ENCODE data around the gene WIPI1.
"Not testable (repeated sequence)": the region's sequence is repeated elsewhere in the genome, so short reads cannot be mapped to it uniquely, and the experiment has no call there.

The WIPI1 gene

GRCh38 chr17:68383443-68384321 lies 73.6 kb downstream of the WIPI1 start:
- DNase-seq (ENCODE audit: low spot score) = peak; percentile 36

- no peak for DNase-seq (ENCODE audit: low spot score)
These were observed 74.2 kb downstream of the WIPI1 start for GRCh38 chr17:68383120-68383442.

- no peak for DNase-seq (ENCODE audit: low spot score)
These were observed 74.7 kb downstream of the WIPI1 start for GRCh38 chr17:68382582-68383085.

- no peak for DNase-seq (ENCODE audit: low spot score)
These were observed 76.0 kb downstream of the WIPI1 start for GRCh38 chr17:68381076-68381900.

- DNase-seq (ENCODE audit: low spot score) = no peak
These were observed 77.3 kb downstream of the WIPI1 start for GRCh38 chr17:68379692-68380677.

GRCh38 chr17:68379177-68379510 lies 78.2 kb downstream of the WIPI1 start:
- DNase-seq (ENCODE audit: low spot score) = no peak

GRCh38 chr17:68378268-68379176 lies 78.8 kb downstream of the WIPI1 start:
- no peak for DNase-seq (ENCODE audit: low spot score)

GRCh38 chr17:68377771-68378267 lies 79.5 kb downstream of the WIPI1 start:
- DNase-seq (ENCODE audit: low spot score) = no peak

- DNase-seq (ENCODE audit: low spot score) = not testable (repeated sequence)
These were observed 81.1 kb downstream of the WIPI1 start for GRCh38 chr17:68376178-68376577.

GRCh38 chr17:68375566-68375965 lies 81.7 kb downstream of the WIPI1 start:
- no peak for DNase-seq (ENCODE audit: low spot score)

Measured in CD4-positive, alpha-beta T cell treated with Interleukin-6 at 100 ng/mL for 8 hours (primary cell).